ENCODE results near the gene ADAMTS8.

ADAMTS8 gene

GRCh38 chr11:130369713-130370112 is 58.7 kb downstream of the ADAMTS8 start:
- H3K27ac ChIP-seq, result no peak overlapping the region
- ChIA-PET CTCF (interaction anchor here (1.2 kb wide), 1 partner anchor 10 kb away, joined by 4 read pairs; no protein-coding TSS in a partner anchor), POLR2A (ENCODE audit: low non-redundant PET) (no interaction called here)
- no peak for DNase-seq (ENCODE audit: low spot score)
- TF ChIP-seq CTCF (conservative IDR thresholded peaks at IDR 0.05; ENCODE audit: low read depth), result no peak

DNA sequence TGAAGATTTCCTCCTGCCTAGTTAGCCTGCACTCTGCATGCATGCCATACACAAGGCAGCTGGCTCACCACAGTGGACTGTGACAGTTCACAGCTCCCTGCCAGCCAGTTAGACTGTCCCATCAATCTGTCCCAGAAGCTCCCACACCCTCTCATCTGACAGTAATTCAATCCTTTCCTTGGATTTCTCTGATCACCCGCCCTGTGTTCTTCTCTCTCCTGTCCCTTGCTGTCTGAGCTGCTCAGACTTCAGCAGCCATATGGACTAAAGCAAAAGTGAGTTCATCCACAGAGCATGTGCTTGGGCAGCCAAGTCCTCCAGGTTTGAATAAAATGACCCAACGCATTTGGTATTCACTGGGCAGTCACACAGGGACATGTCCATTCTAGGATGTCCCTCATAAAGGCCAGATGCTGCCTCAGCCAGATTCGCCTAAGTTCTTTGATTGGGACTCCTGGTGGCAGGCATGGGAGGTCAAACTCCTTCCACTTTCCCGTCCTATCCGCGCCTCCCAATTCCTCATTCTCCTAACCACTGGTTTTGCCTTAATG is 59.2 kb downstream of the ADAMTS8 start:
- CTCF ChIA-PET, result interaction anchor here (1.2 kb wide), 1 partner anchor 10 kb away, joined by 4 read pairs; no protein-coding TSS in a partner anchor
- no peak overlapping the region for H3K27ac ChIP-seq
- POLR2A ChIA-PET (ENCODE audit: low non-redundant PET), result no interaction called here
- DNase-seq (ENCODE audit: low spot score), result no peak
- TF ChIP-seq CTCF (conservative IDR thresholded peaks at IDR 0.05; ENCODE audit: low read depth), result no peak

- no peak overlapping the region for H3K27ac ChIP-seq
- no peak for TF ChIP-seq CTCF (conservative IDR thresholded peaks at IDR 0.05; ENCODE audit: low read depth)
- no peak for DNase-seq (ENCODE audit: low spot score)
- ChIA-PET POLR2A (ENCODE audit: low non-redundant PET) (no interaction called here), CTCF (no interaction called here)
Measured at GRCh38 chr11:130359419-130359818, 69.0 kb downstream of the ADAMTS8 start.

- no peak for DNase-seq (ENCODE audit: low spot score)
- H3K27ac ChIP-seq, result no peak overlapping the region
- ChIA-PET CTCF (no interaction called here), POLR2A (ENCODE audit: low non-redundant PET) (no interaction called here)
- no peak for TF ChIP-seq CTCF (conservative IDR thresholded peaks at IDR 0.05; ENCODE audit: low read depth)
Measured at GRCh38 chr11:130358398-130358797, 70.0 kb downstream of the ADAMTS8 start.

All from RWPE1 (cell line).